NCI-H69 (cell line): Measurements from ENCODE around the gene ZNF337.
"Not testable (repeated sequence)": the region's sequence is repeated elsewhere in the genome, so short reads cannot be mapped to it uniquely, and the experiment has no call there.

ENCODE experiments used
- DNase-seq: peaks from one replicate; lab custom pipeline; 2025; lab: John Stamatoyannopoulos, UW

ZNF337 gene

DNA sequence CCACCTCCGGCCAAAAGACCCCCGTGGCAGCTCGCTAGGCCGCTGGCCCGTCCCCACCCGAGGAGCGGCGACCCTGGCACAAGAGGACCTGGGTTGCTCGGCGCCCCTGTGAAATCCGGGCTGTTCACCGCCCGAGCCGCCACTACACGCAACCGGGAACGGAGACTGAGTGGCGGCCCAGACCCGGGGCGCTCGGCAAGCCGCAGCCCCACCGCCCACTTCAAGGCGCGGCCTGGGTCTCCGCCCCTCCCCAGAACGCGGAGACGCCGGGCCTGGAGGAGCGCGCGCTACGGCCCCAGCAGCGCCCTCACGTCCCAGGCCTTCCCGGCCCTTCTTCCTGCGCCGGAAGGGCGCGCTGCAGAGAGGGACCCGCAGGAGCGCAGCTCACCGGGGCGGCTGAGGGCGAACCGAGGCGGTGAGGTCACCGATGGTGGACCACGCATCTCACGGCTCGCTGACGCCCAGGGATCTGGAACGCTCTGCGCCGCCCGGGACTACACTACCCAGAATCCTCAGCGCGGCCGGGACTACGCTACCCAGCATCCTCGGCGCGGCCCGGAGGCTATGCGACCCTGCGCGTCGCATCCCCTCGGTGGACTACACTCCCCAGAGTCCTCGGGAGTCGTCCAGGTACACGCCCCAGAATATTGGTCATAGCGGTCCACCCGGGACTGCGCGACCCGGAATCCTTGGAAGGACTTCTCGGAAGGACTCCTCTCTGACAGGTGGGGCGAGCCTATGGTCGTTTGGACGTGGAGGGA is at the start of gene ZNF337:
Gene ZNF337, minus strand, starts transcription at position 483 of the 761 bp plus-strand sequence. CDS start 10,436 bp downstream, outside the sequence.
- peak; percentile 99 for DNase-seq

GRCh38 chr20:25745738-25746137 is 49.1 kb upstream of the ZNF337 start:
- no peak for DNase-seq

DNA sequence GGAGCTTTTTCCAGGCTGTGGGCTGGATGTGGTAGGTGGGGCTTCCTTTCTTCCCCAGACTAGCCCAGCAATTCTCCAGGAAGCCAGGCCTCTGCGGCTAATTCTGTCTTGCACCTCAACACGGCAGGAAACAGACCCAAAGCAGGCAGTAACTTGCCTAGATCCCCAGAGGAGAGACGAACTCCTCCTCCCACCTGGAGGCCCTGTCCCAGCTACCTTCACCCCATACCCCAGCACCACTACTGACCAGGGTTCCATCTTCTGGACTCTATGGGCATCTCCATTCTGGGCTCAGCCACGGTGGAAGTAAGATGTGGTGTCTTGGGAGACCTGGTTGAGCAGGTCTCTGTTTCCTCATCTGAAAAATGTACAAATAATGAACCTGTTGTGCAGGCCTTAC is 48.4 kb upstream of the ZNF337 start:
- no peak for DNase-seq

DNA sequence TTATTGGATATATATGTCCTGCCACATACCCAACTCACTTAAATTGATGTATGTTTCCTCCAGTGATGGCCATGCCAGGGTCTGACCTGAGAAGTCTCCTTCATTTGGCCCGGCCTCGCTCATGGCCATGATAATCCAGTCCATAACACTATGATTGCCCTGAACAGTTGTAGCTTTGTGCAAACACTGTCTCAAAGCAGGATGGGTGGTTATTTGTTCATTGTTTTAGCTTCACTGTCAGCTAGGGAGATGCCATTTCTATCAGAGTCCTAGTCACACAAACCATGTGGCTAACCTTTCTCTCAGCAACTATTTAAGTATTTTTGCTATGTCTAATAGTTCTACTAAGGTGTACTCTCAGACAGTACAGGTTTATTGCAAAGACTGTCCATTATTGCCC is 47.6 kb upstream of the ZNF337 start:
- DNase-seq = no peak

DNA sequence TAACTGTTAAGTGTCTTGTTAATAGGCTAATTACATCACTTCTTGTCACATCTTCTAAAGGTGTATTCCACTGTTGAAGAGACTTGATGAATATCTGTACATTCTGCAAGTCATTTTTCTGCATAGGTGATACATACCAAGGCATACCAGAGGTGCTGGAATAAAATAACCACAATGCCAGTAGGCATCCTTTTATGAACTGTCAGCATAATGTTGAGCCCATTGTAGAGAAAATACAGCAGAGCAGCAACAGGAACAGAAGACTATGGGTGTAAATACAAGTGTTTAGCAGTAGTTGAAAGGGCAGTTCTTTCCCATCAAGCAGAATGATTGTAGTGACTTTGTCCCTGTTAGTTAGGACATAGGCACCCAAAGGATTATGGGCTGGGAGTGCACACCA is 44.4 kb upstream of the ZNF337 start:
- DNase-seq = no peak

GRCh38 chr20:25739615-25740320 is 43.1 kb upstream of the ZNF337 start:
- DNase-seq = no peak

GRCh38 chr20:25738198-25738597 is 41.5 kb upstream of the ZNF337 start:
- no peak for DNase-seq

- no peak for DNase-seq
Observed at GRCh38 chr20:25733903-25734302, 37.2 kb upstream of the ZNF337 start.

DNA sequence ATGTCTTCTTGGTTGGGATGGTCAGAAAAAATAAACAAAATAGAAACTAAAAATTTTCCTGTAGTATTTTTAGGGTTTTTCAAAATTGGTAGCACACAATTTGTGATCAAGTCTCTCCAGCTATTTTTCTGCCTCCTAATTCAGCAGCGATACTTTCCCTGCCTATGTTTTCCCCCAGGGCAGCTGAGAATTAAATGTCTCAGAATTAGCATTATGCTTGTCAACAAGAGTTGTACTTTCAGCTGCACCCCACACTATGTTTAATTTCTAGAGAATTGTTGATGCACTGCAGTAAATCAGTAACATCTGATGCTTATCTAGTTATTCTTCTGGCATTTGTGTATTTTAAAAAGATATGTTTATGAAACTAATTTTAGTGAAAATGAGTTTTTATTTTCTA is 34.2 kb upstream of the ZNF337 start:
- no peak for DNase-seq

DNA sequence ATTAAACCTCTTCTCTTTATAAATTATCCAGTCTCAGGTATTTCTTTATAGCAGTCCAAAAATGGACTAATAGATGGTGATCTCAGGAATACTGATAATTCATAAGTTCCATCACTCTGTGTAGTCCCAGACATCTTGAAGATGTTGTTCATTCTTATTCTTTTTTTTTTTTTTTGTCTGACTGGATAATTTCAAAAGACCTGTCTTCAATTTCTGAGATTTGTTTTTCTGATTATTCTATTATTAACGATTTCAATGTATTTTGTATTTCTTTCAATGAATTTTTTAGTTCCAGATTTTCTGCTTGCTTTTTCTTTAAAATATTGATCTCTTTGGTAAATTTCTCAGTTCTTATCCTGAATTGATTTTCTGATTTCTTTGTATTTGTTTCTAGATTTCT is 29.7 kb upstream of the ZNF337 start:
- DNase-seq = no peak

DNA sequence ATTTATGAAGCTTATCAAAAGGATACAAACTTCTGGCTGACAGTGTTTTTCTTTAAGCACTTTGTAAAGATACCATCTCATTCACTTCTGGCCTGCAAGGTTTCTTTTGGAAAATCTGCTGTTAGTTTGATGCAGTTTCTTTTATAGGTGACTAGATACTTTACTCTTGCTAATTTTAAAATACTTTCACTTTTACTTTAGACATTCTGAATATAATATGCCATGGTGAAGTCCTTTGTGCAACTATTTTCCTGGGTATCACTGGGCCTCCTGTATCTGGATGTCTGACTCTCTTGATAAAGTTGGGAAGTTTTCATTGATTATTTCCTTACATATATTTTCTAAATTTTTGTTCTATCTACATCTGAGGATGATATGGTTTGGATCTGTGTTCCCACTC is 29.0 kb upstream of the ZNF337 start:
- DNase-seq = no peak

GRCh38 chr20:25723975-25724374 is 27.3 kb upstream of the ZNF337 start:
- DNase-seq = no peak

- DNase-seq = no peak
Observed at GRCh38 chr20:25720285-25720684, 23.6 kb upstream of the ZNF337 start.

GRCh38 chr20:25718896-25719809 is 22.5 kb upstream of the ZNF337 start:
- DNase-seq = peak; percentile 77

DNA sequence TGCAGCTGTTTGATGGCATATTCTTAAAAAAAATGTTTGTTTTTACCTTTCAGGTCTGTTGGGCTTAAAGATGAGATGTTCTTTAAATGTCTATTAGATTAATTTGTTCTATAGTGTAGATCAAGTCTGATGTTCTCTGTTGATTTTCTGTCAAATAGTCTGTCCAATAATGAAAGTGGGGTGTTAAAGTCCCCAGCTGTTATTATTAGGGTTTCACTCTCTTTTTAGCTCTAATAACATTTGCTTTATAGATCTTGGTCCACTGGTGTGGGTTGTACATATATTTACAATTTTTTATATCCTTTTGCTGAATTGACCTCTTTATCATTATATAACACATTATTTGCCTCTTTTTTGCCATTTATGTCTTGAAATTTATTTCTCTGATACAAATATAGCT is 11.0 kb upstream of the ZNF337 start:
- no peak for DNase-seq

DNA sequence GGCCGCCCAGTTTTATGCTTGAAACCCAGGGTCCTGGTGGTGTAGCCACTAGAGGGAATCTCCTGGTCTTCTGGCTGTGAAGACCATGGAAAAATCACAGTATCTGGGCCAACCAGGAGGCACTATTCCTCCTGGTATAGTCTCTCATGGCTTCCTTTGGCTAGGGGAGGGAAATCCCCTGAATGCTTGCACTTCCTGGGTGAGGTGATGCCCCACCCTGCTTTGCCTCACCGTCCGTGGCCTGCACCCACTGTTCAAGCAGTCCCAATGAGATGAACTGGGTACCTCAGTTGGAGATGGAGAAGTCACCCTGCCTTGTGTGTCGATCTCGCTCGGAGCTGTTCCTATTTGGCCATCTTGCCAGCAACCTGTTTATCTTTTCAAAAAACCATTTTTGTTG is 10.1 kb upstream of the ZNF337 start:
- DNase-seq = no peak

DNA sequence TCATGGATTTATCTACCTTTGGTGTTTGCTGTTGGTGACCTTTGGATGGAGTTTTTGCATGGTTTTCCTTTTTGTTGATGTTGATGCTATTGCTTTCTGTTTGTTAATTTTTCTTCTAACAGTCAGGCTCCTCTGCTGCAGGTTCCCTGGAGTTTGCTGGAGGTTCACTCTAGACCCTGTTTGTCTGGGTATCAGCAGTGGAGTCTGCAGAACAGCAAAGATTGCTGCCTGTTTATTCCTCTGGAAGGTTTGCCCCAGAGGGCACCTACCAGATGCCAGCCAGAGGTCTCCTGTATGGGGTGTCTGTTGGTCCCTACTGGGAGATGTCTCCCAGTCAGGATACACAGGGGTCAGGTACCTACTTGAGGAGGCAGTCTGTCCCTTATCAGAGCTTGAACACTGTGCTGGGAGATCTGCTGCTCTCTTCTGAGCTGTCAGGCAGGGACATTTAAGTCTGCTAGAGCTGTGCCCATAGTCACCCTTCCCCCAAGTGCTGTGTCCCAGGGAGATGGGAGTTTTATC is 9.2 kb upstream of the ZNF337 start:
- DNase-seq = no peak

DNA sequence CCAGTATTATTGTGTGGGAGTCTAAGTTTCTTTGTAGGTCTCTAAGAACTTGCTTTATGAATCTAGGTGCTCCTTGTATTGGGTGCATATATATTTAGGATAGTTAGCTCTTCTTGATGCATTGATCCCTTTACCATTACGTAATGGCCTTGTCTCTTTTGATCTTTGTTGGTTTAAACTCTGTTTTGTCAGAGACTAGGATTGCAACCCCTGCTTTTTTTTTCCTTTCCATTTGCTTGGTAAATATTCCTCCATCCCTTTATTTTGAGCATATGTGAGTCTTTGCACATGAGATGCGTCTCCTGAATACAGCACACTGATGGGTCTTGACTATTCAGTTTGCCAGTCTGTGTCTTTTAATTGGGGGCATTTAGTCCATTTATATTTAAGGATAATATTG is 7.7 kb upstream of the ZNF337 start:
- not testable (repeated sequence) for DNase-seq

GRCh38 chr20:25700835-25701234 is 4.2 kb upstream of the ZNF337 start:
- DNase-seq = not testable (repeated sequence)

DNA sequence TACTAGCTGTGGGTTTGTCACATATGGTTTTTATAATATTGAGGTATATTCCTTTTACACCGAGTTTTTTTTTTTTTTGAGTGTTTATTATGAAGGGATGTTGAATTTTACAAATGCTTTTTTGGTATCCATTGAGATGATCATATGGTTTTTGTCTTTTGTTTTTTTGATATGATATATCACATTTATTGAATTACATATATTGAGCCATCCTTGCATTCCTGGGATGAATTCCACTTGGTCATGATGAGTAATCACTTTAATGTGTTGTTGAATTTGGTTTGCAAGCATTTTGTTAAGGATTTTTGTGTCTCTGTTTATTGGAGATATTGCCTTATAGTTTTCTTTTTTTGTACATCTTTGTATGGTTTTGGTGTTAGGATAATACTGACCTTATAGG is 3.3 kb upstream of the ZNF337 start:
- DNase-seq = no peak

DNA sequence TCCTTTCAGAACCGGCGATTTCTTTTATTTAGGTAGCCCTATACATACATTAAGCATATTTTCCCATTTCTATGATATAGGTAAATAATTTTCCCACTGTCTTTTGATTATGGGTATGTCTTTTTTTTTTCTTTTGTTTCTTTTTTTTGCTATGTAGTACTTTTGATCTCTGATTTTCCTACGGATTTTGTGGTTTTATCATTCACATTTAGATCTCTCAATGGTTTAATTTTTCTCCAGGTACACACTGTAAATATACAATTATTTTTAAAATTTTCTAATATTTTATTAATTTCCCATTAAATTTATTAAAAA is 436 bp upstream of the ZNF337 start:
- DNase-seq = no peak
